Kidney epithelial cell (primary cell): ENCODE data around the gene BAG5. TPM values are rescaled to one million over a fixed set of nuclear protein-coding genes. Genes with fewer than 3 reads are reported as not detected.

Experiments used
- DNase-seq: peaks from one replicate; pipeline ENCODE4 v3.0.0-alpha.2; 2010; ENCODE audit warnings: low read depth
- H3K27me3 ChIP-seq: 2 replicates; pipeline ENCODE4 v1.6.0; 2011; ENCODE audit warnings: low read length; ENCODE audit not compliant: control insufficient read depth, insufficient read depth
- H3K36me3 ChIP-seq: 2 replicates; pipeline ENCODE4 v1.5.1; 2011; ENCODE audit warnings: low read length; ENCODE audit not compliant: control insufficient read depth, insufficient read depth
- H3K4me3 ChIP-seq: 2 replicates; pipeline ENCODE4 v1.5.1; 2011; ENCODE audit warnings: low read depth, mild to moderate bottlenecking, control low read depth, low read length
- total RNA-seq: library from RNA; depleted of rRNA; stranded (reverse); fragments of >200 nt; gene quantifications from 2 replicates; pipeline ENCODE4 v1.2.3, GENCODE V29; 2015
- TF ChIP-seq, protein P1 (sequence below): IDR thresholded peaks from 2 replicates; pipeline ENCODE4 v1.5.1; 2011; ENCODE audit warnings: mild to moderate bottlenecking, moderate library complexity, low read length, control low read depth, inconsistent platforms; ENCODE audit not compliant: insufficient read depth, poor library complexity, severe bottlenecking

BAG5 gene
- total RNA-seq, 1 donor from 2014 or later, result 40.8 TPM

DNA sequence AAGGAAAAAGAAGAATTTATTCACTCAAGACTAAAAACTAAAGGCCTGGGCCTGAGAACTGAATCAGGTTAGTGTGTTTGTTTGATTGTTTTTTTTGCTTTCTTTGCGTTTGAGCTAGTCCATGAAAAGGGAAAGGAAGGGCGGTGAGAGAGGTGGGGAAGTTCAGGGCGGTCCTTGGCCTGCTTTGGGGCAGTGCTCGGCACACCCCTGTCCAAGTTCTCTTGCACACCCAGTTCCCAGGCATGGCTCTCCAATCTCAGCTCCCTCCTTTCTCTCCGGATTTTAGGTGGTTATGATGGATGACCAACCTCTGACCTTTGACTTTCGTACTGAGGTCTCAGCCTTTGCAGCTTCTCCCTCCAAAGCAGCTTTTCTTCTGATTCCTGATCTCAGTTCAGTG is 11.6 kb upstream of the BAG5 start:
- Histone ChIP-seq H3K27me3 (no peaks in the 10 kb centered on the region), H3K36me3 (no peaks in the 10 kb centered on the region), H3K4me3 (no peak overlapping the region)
- no peak for DNase-seq
- TF ChIP-seq, protein P1, sequence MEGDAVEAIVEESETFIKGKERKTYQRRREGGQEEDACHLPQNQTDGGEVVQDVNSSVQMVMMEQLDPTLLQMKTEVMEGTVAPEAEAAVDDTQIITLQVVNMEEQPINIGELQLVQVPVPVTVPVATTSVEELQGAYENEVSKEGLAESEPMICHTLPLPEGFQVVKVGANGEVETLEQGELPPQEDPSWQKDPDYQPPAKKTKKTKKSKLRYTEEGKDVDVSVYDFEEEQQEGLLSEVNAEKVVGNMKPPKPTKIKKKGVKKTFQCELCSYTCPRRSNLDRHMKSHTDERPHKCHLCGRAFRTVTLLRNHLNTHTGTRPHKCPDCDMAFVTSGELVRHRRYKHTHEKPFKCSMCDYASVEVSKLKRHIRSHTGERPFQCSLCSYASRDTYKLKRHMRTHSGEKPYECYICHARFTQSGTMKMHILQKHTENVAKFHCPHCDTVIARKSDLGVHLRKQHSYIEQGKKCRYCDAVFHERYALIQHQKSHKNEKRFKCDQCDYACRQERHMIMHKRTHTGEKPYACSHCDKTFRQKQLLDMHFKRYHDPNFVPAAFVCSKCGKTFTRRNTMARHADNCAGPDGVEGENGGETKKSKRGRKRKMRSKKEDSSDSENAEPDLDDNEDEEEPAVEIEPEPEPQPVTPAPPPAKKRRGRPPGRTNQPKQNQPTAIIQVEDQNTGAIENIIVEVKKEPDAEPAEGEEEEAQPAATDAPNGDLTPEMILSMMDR, result no peak

DNA sequence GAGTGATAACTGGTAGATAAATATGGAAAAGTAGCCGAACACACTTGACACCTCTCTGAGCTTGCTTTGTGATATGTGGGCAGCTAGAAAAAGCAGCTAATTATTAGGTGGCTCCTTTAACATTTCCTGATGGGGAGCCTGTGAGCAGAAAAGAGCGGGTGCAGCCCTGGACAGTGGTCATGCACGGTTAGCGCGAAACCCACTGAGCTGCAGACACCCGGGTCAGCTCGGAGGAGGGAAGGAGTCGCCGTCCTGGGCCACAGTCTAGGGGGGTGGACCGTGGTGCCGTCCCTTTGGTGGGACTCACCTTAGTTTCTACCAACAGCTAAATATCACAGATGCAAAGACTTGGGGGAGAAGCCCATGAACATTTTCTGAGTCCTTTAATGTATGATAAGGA is 7.0 kb upstream of the BAG5 start:
- no peak for DNase-seq
- H3K36me3 ChIP-seq, result no peaks in the 10 kb centered on the region
- TF ChIP-seq, protein P1, result no peak
- H3K27me3 ChIP-seq, result no peaks in the 10 kb centered on the region
- H3K4me3 ChIP-seq, result no peak overlapping the region

DNA sequence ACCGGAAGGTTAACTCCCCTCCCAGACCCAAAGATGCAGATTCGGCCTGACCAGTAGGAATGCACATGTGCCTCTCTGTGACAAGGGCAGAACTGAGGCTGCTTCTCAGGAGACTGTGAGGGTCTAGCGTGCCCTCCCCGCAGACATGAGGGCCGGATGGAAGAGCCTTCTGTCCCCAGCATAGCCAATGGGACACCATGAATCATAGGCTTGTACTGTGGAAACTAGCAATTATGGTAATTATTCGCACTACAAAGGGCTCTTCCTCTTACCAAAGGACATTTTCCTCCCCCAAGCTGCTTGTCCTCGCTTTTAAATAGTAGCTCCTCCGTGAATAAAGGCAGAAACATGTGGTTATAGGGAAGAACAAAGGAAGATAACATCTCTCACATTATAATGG is 6.5 kb upstream of the BAG5 start:
- no peak overlapping the region for H3K4me3 ChIP-seq
- no peaks in the 10 kb centered on the region for H3K27me3 ChIP-seq
- no peak for DNase-seq
- no peaks in the 10 kb centered on the region for H3K36me3 ChIP-seq
- TF ChIP-seq, protein P1, result no peak

DNA sequence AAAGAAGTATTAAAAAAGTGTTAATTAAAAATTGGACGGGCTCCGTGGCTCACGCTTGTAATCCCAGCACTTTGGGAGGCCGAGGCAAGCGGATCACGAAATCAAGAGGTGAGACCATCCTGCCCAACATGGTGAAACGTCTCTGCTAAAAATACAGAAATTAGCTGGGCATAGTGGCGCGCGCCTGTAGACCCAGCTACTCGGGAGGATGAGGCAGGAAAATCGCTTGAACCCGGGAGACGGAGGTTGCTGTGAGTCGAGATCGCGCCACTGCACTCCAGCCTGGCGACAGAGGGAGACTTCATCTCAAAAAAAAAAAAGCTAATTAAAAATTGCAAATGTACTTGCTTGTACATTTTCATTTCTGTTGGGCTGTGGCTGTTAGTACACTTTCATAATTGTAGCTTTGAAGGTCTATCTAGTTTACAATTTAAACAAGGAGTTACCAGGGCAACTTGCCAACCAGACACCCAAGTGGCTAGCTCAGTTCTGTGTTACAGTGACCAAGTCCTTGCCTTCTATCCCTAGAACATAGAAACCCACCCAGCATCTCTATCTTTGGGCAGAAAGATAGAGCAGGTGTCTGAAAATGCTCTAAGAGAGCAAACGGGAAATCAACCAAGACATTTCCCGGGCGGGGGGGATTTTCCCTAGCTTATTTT is 1.5 kb upstream of the BAG5 start:
- Histone ChIP-seq H3K4me3 (peak overlapping the region; percentile 98), H3K36me3 (no peaks in the 10 kb centered on the region), H3K27me3 (no peaks in the 10 kb centered on the region)
- no peak for DNase-seq
- TF ChIP-seq, protein P1, result no peak

DNA sequence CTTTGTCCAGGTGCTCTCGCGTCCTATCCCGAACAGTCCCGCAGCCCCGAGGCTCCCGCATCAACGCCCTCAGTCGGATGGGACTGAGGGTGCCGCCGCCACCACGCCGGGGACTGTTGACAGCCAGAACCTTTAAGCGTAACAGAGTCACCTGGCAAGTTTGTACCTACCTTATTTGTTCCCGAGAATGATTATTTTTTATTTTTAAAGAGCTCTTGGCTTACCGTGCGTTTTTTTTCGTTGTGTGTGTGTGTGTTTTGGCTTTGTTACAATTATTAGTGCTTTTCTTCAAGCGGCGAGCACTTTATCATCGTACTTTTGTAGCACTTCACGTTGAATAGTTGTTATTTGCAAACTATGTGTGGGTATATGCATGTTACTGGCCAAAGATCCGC is 766 bp upstream of the BAG5 start:
- TF ChIP-seq, protein P1, result no peak
- Histone ChIP-seq H3K27me3 (no peaks in the 10 kb centered on the region), H3K36me3 (no peaks in the 10 kb centered on the region), H3K4me3 (peak overlapping the region; percentile 98)
- no peak for DNase-seq

DNA sequence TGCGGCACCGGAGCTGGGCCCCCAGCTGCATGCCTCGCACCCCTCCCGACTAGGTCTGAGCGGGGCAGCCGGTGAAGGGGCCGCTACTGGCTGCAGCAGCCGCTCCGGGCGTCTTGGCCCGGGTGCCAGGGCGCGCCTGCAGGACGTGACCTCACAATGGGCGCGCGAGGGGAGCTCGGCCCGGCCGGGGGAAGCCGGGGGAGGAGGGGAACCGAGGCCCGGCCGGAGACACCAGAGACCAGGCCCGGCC is 353 bp downstream of the BAG5 start:
- DNase-seq, result no peak
- Histone ChIP-seq H3K27me3 (no peaks in the 10 kb centered on the region), H3K4me3 (peak overlapping the region; percentile 98), H3K36me3 (no peaks in the 10 kb centered on the region)
- TF ChIP-seq, protein P1, result no peak
